HepG2 (cell line): ENCODE measurements around the gene GLI3. TPM values are rescaled to one million over a fixed set of nuclear protein-coding genes. Genes with fewer than 3 reads are reported as not detected.

ENCODE experiments used
- ATAC-seq: fragments of 200-7000 bp; cut with Tn5 transposase; 3 replicates; pipeline ENCODE4 v1.9.1; 2020; ENCODE audit warnings: mild to moderate bottlenecking, moderate library complexity
- BruUV-seq: library from RNA; stranded (reverse); fragments of 400-500 nt; replicated peaks from 2 replicates; lab custom pipeline; 2021; lab: Mats Ljungman, UMichigan
- CTCF ChIA-PET: fragments of 300-600 bp; formaldehyde crosslinking; extraction: SDS; loops from one replicate; lab custom pipeline; 2021; ENCODE audit warnings: low total read pairs, inconsistent platforms, low intra/inter-chr PET ratio; lab: Yijun Ruan, JAX
- POLR2A ChIA-PET: fragments of 350-600 bp; sonication (Branson Sonifier 250); formaldehyde crosslinking; loops from one replicate; lab custom pipeline; 2020; ENCODE audit warnings: antibody characterized with exemption, inconsistent platforms; lab: Yijun Ruan, JAX
- DNase-seq: peaks from one replicate; pipeline ENCODE4 v3.0.0-alpha.2; 2015; ENCODE audit warnings: low spot score
- FAIRE-seq: peaks from 3 replicates; lab custom pipeline; 2011; peaks lifted over from hg19 to GRCh38; lab: Jason Lieb, UNC
- H2AFZ ChIP-seq: one replicate; pipeline ENCODE4 v1.6.1; 2011; ENCODE audit warnings: low read length, inconsistent platforms
- H3K27ac ChIP-seq: fragments of 300-600 bp; 3 replicates; pipeline ENCODE4 v1.8.0; 2011; ENCODE audit warnings: mixed run types, mild to moderate bottlenecking, mixed read lengths, low read length, inconsistent platforms; ENCODE audit not compliant: insufficient read depth; ENCODE audit errors: extremely low read length
- H3K27me3 ChIP-seq, 2 experiments: fragments of 200-600 bp in 1 of 2; 2 replicates in 1 of 2; 3 replicates in 1 of 2; pipeline versions ENCODE4 v1.6.0 to v1.8.0; 2011; ENCODE audit warnings: low read length in 2 of 2, mild to moderate bottlenecking in 2 of 2, moderate library complexity in 2 of 2, inconsistent platforms in 1 of 2; ENCODE audit not compliant: insufficient read depth in 2 of 2, control insufficient read depth in 1 of 2
- H3K36me3 ChIP-seq, 2 experiments: fragments of 200-600 bp in 1 of 2; replicated peaks in 1 of 2; 2 replicates in 1 of 2; 3 replicates in 1 of 2; pipeline versions ENCODE4 v1.5.1 to v1.8.0; 2011; ENCODE audit warnings: low read length in 2 of 2, inconsistent platforms in 1 of 2; ENCODE audit not compliant: insufficient read depth in 2 of 2, control insufficient read depth in 1 of 2
- H3K4me1 ChIP-seq: 2 replicates; pipeline ENCODE4 v1.5.1; 2012; ENCODE audit warnings: low read length, inconsistent platforms; ENCODE audit not compliant: insufficient read depth
- H3K4me2 ChIP-seq: 2 replicates; pipeline ENCODE4 v1.6.0; 2011; ENCODE audit warnings: low read depth, low read length, inconsistent platforms
- H3K4me3 ChIP-seq, 3 experiments: fragments of 200-600 bp in 1 of 3; sonication (generic), shearing (Covaris generic) in 1 of 3; replicated peaks in 1 of 3; 2 replicates each; pipeline ENCODE4 v1.5.1; 2011 to 2016; ENCODE audit warnings: low read length in 3 of 3, inconsistent platforms in 2 of 3, low read depth in 2 of 3, mild to moderate bottlenecking in 2 of 3, control low read depth in 1 of 3, mixed read lengths in 1 of 3; ENCODE audit not compliant: insufficient read depth in 1 of 3
- H3K79me2 ChIP-seq: one replicate; pipeline ENCODE4 v1.6.1; 2011; ENCODE audit warnings: low read length, inconsistent platforms; ENCODE audit not compliant: insufficient read depth
- H3K9ac ChIP-seq: 2 replicates; pipeline ENCODE4 v1.6.0; 2011; ENCODE audit warnings: mild to moderate bottlenecking, low read depth, low read length, inconsistent platforms; ENCODE audit not compliant: insufficient read depth
- H3K9me3 ChIP-seq: 2 replicates; pipeline ENCODE4 v1.5.1; 2012; ENCODE audit warnings: mild to moderate bottlenecking, low read length
- H4K20me1 ChIP-seq: 2 replicates; pipeline ENCODE4 v1.6.0; 2011; ENCODE audit warnings: inconsistent platforms, mild to moderate bottlenecking, low read length, moderate library complexity; ENCODE audit not compliant: insufficient read depth
- ARNTL ChIP-seq: sonication (generic); formaldehyde crosslinking; IDR thresholded peaks from 2 replicates; pipeline ENCODE4 v1.4.0; 2020; ENCODE audit warnings: mild to moderate bottlenecking, missing genetic modification reagents
- ASH2L ChIP-seq: fragments of 300-600, 200-600 bp; sonication (generic); IDR thresholded peaks from 2 replicates; pipeline ENCODE4 v1.7.0; 2017; ENCODE audit warnings: low read depth, mild to moderate bottlenecking, moderate library complexity, mixed read lengths, low read length; ENCODE audit not compliant: insufficient read length
- CCDC6 ChIP-seq: sonication (generic); formaldehyde crosslinking; IDR thresholded peaks from 2 replicates; pipeline ENCODE4 v1.8.1; 2022; ENCODE audit warnings: mild to moderate bottlenecking, missing genetic modification reagents, moderate library complexity
- ERF ChIP-seq: IDR thresholded peaks from 2 replicates; pipeline ENCODE4 v1.6.1; 2018; ENCODE audit warnings: missing biosample characterization, missing genetic modification reagents
- HOMEZ ChIP-seq: IDR thresholded peaks from 2 replicates; pipeline ENCODE4 v1.6.1; 2016; ENCODE audit warnings: low read depth
- HOXA3 ChIP-seq: sonication (generic); formaldehyde crosslinking; IDR thresholded peaks from 2 replicates; pipeline ENCODE4 v1.5.0; 2020; ENCODE audit warnings: missing genetic modification reagents
- HOXA9 ChIP-seq: sonication (generic); formaldehyde crosslinking; IDR thresholded peaks from 2 replicates; pipeline ENCODE4 v1.8.1; 2022; ENCODE audit warnings: missing genetic modification reagents, mild to moderate bottlenecking, moderate library complexity, borderline replicate concordance
- KLF9 ChIP-seq: IDR thresholded peaks from 2 replicates; pipeline ENCODE4 v1.6.1; 2016; ENCODE audit warnings: low read depth
- MXI1 ChIP-seq: IDR thresholded peaks from 3 replicates; pipeline ENCODE4 v1.6.1; 2012; ENCODE audit warnings: low read depth, low read length, inconsistent platforms, borderline replicate concordance
- SIX4 ChIP-seq: sonication (generic); formaldehyde crosslinking; IDR thresholded peaks from 2 replicates; pipeline ENCODE4 v1.4.0; 2020; ENCODE audit warnings: missing genetic modification reagents
- SP2 ChIP-seq: sonication (generic); formaldehyde crosslinking; IDR thresholded peaks from 2 replicates; pipeline ENCODE4 v1.5.1; 2020; ENCODE audit warnings: mild to moderate bottlenecking, missing genetic modification reagents
- TMF1 ChIP-seq: sonication (generic); formaldehyde crosslinking; IDR thresholded peaks from 2 replicates; pipeline ENCODE4 v1.8.1; 2022; ENCODE audit warnings: low read depth, missing genetic modification reagents
- ZBTB7B ChIP-seq: sonication (generic); formaldehyde crosslinking; IDR thresholded peaks from 2 replicates; pipeline ENCODE4 v1.4.0; 2020; ENCODE audit warnings: missing genetic modification reagents
- ZFP41 ChIP-seq: sonication (generic); formaldehyde crosslinking; IDR thresholded peaks from 2 replicates; pipeline ENCODE4 v1.4.0; 2020; ENCODE audit warnings: mild to moderate bottlenecking, missing genetic modification reagents, borderline replicate concordance
- ZNF317 ChIP-seq: sonication (generic); formaldehyde crosslinking; IDR thresholded peaks from 2 replicates; pipeline ENCODE4 v1.5.0; 2020; ENCODE audit warnings: mild to moderate bottlenecking, missing genetic modification reagents
- ZNF780A ChIP-seq: sonication (generic); formaldehyde crosslinking; IDR thresholded peaks from 2 replicates; pipeline ENCODE4 v1.8.0; 2022; ENCODE audit warnings: mild to moderate bottlenecking, missing genetic modification reagents, moderate library complexity
- WGBS: methylation state at CpG from one replicate; pipeline ENCODE4 v1.1.6; 2017; ENCODE audit warnings: low lambda C conversion rate; 5-methylcytosine and 5-hydroxymethylcytosine counted together
- in situ Hi-C: cut with HindIII; loops from 2 replicates; pipeline ENCODE4 v1.10.0; 2017; ENCODE audit warnings: low pct_unique_long_range_greater_than_20kb; ENCODE audit not compliant: extremely low pct_ligation_motif_present
- intact Hi-C: fragments of 100-400 bp; cut with micrococcal nuclease; formaldehyde crosslinking; loops from one replicate; pipeline ENCODE4 v1.10.0; 2022; ENCODE audit not compliant: unreplicated experiment
- polyA plus RNA-seq, 8 experiments: library from polyadenylated mRNA; depleted of rRNA in 3 of 8; stranded (reverse) in 7 of 8; unstranded in 1 of 8; fragments of >200 nt; fragmentation: Illumina TruSeq in 4 of 8; extraction: Trizol in 4 of 8; gene quantifications; 2 replicates each; pipeline versions ENCODE4 v1.2.1 to v1.2.3, GENCODE V29; 2011 to 2016; ENCODE audit warnings: low read depth in 4 of 8, missing spikeins in 1 of 8, mixed read lengths in 1 of 8; ENCODE audit not compliant: insufficient read depth in 1 of 8
- total RNA-seq, 5 experiments: library from RNA; depleted of rRNA; stranded (reverse); fragments of >200 nt; fragmentation: Illumina TruSeq; extraction: Trizol; gene quantifications; 2 replicates each; pipeline ENCODE4 v1.2.3, GENCODE V29; 2016; ENCODE audit warnings: low read depth in 1 of 5
- TF ChIP-seq, protein P1 (sequence below): sonication (generic); formaldehyde crosslinking; IDR thresholded peaks from 2 replicates; pipeline ENCODE4 v1.8.0; 2022; ENCODE audit warnings: missing genetic modification reagents, mild to moderate bottlenecking, inconsistent platforms, borderline replicate concordance
- TF ChIP-seq, protein P2 (sequence below): sonication (generic); formaldehyde crosslinking; IDR thresholded peaks from 2 replicates; pipeline ENCODE4 v1.5.1; 2020; ENCODE audit warnings: mild to moderate bottlenecking, missing genetic modification reagents, moderate library complexity
- TF ChIP-seq, protein P3 (sequence below): sonication (generic); formaldehyde crosslinking; IDR thresholded peaks from 2 replicates; pipeline ENCODE4 v1.4.0; 2020; ENCODE audit warnings: mild to moderate bottlenecking, low read depth, missing genetic modification reagents

GLI3 gene
- total and polyA plus RNA-seq, 2 of the 13 experiments (the other 11 are each of a cell fraction or from before 2014, with no cell fraction given) = not detected

- Histone ChIP-seq H3K36me3 (no peaks in the 10 kb centered on the region), H3K27ac (no peak overlapping the region)
- no peak for TF ChIP-seq ERF
- no peak for TF ChIP-seq CCDC6 (CRISPR knock-in tag)
- TF ChIP-seq, protein P1, sequence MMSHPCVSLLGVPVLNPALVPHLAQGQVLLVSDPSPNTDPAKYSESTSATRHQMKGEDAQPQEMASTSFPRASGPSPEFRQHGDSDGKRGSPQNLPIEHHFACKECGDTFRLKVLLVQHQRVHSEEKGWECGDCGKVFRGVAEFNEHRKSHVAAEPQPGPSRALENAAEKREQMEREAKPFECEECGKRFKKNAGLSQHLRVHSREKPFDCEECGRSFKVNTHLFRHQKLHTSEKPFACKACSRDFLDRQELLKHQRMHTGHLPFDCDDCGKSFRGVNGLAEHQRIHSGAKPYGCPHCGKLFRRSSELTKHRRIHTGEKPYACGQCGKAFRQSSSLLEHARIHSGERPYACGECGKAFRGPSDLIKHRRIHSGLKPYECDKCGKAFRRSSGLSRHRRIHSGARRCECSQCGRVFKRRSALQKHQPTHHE (CRISPR knock-in tag) = no peak
- TF ChIP-seq, protein P2, sequence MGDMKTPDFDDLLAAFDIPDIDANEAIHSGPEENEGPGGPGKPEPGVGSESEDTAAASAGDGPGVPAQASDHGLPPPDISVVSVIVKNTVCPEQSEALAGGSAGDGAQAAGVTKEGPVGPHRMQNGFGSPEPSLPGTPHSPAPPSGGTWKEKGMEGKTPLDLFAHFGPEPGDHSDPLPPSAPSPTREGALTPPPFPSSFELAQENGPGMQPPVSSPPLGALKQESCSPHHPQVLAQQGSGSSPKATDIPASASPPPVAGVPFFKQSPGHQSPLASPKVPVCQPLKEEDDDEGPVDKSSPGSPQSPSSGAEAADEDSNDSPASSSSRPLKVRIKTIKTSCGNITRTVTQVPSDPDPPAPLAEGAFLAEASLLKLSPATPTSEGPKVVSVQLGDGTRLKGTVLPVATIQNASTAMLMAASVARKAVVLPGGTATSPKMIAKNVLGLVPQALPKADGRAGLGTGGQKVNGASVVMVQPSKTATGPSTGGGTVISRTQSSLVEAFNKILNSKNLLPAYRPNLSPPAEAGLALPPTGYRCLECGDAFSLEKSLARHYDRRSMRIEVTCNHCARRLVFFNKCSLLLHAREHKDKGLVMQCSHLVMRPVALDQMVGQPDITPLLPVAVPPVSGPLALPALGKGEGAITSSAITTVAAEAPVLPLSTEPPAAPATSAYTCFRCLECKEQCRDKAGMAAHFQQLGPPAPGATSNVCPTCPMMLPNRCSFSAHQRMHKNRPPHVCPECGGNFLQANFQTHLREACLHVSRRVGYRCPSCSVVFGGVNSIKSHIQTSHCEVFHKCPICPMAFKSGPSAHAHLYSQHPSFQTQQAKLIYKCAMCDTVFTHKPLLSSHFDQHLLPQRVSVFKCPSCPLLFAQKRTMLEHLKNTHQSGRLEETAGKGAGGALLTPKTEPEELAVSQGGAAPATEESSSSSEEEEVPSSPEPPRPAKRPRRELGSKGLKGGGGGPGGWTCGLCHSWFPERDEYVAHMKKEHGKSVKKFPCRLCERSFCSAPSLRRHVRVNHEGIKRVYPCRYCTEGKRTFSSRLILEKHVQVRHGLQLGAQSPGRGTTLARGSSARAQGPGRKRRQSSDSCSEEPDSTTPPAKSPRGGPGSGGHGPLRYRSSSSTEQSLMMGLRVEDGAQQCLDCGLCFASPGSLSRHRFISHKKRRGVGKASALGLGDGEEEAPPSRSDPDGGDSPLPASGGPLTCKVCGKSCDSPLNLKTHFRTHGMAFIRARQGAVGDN (CRISPR knock-in tag) = no peak
- TF ChIP-seq TMF1 (CRISPR knock-in tag) = no peak
- TF ChIP-seq SIX4 (CRISPR knock-in tag) = no peak
- no peak for TF ChIP-seq HOXA9
- no peak for TF ChIP-seq MXI1
- TF ChIP-seq ZNF780A (CRISPR knock-in tag) = no peak
- no peak for TF ChIP-seq HOMEZ (CRISPR knock-in tag)
- no peak for TF ChIP-seq ARNTL (CRISPR knock-in tag)
- no peak for TF ChIP-seq ZNF317 (CRISPR knock-in tag)
- TF ChIP-seq ZBTB7B (CRISPR knock-in tag) = no peak
- TF ChIP-seq KLF9 = no peak
- TF ChIP-seq HOXA3 = no peak
- no peak for TF ChIP-seq SP2
- TF ChIP-seq, protein P3, sequence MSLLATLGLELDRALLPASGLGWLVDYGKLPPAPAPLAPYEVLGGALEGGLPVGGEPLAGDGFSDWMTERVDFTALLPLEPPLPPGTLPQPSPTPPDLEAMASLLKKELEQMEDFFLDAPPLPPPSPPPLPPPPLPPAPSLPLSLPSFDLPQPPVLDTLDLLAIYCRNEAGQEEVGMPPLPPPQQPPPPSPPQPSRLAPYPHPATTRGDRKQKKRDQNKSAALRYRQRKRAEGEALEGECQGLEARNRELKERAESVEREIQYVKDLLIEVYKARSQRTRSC (CRISPR knock-in tag) = no peak
- TF ChIP-seq ASH2L = no peak
- TF ChIP-seq ZFP41 = no peak
- TF ChIP-seq, all 625 proteins: peak for 0
- FAIRE-seq (no peak), DNase-seq (no peak), ATAC-seq (no peak)
- intact Hi-C loops = no loop called here
- H3K4me3 ChIP-seq = no peak overlapping the region
- ChIA-PET CTCF (no interaction called here), POLR2A (no interaction called here)
- H4K20me1 ChIP-seq = no peaks in the 10 kb centered on the region
- H3K4me2 ChIP-seq = no peak overlapping the region
- in situ Hi-C loops = no loop called here
- H3K79me2 ChIP-seq = no peaks in the 10 kb centered on the region
- H3K9me3 ChIP-seq = no peaks in the 10 kb centered on the region
- BruUV-seq = no TSS peak
- no peak overlapping the region for H2AFZ ChIP-seq
- H3K9ac ChIP-seq = no peak overlapping the region
- 18% methylated on average over 5 of the region's 5 CpGs for WGBS
- H3K4me1 ChIP-seq = no peaks in the 10 kb centered on the region
- peaks cover 0 to 32% of the 10 kb centered on the region in 2 experiments; a peak in 3 of 5 replicates for H3K27me3 ChIP-seq
Measured at GRCh38 chr7:42104231-42104630, 132.8 kb downstream of the GLI3 start.
